ENCODE measurements around the gene ARRB1. TPM values are rescaled to one million over a fixed set of nuclear protein-coding genes. Genes with fewer than 3 reads are reported as not detected.

ARRB1 gene
- total RNA-seq, 3 donors from 2014 or later, result 16.7 to 25.1 (median 18.8) TPM

- ATAC-seq, result no peak
- Mint-ChIP-seq H3K27me3 (ENCODE audit: low read depth) (no peaks in the 10 kb centered on the region), H3K4me3 (peak overlapping the region; percentile 84), H3K9me3 (no peaks in the 10 kb centered on the region), H3K4me1 (ENCODE audit: low read depth) (peaks cover 54% of the 10 kb centered on the region), H3K36me3 (ENCODE audit: insufficient read depth) (no peaks in the 10 kb centered on the region)
- DNase-seq, result no peak
Measured at GRCh38 chr11:75352588-75353206, 1.2 kb upstream of the ARRB1 start.

GRCh38 chr11:75351791-75352587, 528 bp upstream of the ARRB1 start:
- no peaks in the 10 kb centered on the region for H3K9me3 Mint-ChIP-seq
- ATAC-seq (peak; percentile 76 to 78), DNase-seq (peak; percentile 37)
- no peaks in the 10 kb centered on the region for H3K27me3 Mint-ChIP-seq (ENCODE audit: low read depth)
- H3K4me1 Mint-ChIP-seq (ENCODE audit: low read depth), result peaks cover 58% of the 10 kb centered on the region
- no peaks in the 10 kb centered on the region for H3K36me3 Mint-ChIP-seq (ENCODE audit: insufficient read depth)
- peak overlapping the region; percentile 84 for H3K4me3 Mint-ChIP-seq

- peak overlapping the region; percentile 83 for H3K4me3 Mint-ChIP-seq
- H3K36me3 Mint-ChIP-seq (ENCODE audit: insufficient read depth), result no peaks in the 10 kb centered on the region
- no peaks in the 10 kb centered on the region for H3K9me3 Mint-ChIP-seq
- no peaks in the 10 kb centered on the region for H3K27me3 Mint-ChIP-seq (ENCODE audit: low read depth)
- peak; percentile 31 to 42 for ATAC-seq
- H3K4me1 Mint-ChIP-seq (ENCODE audit: low read depth), result peaks cover 67% of the 10 kb centered on the region
- DNase-seq, result peak; percentile 24
Measured at GRCh38 chr11:75350743-75351540, 519 bp downstream of the ARRB1 start.

GRCh38 chr11:75350122-75350742, 1.2 kb downstream of the ARRB1 start:
- H3K36me3 Mint-ChIP-seq (ENCODE audit: insufficient read depth), result no peaks in the 10 kb centered on the region
- H3K9me3 Mint-ChIP-seq, result no peaks in the 10 kb centered on the region
- peak overlapping the region; percentile 83 for H3K4me3 Mint-ChIP-seq
- H3K4me1 Mint-ChIP-seq (ENCODE audit: low read depth), result peaks cover 69% of the 10 kb centered on the region
- H3K27me3 Mint-ChIP-seq (ENCODE audit: low read depth), result no peaks in the 10 kb centered on the region
- ATAC-seq (no peak), DNase-seq (no peak)

GRCh38 chr11:75349521-75350116, 1.8 kb downstream of the ARRB1 start:
- Mint-ChIP-seq H3K9me3 (no peaks in the 10 kb centered on the region), H3K4me3 (peak overlapping the region; percentile 83), H3K4me1 (ENCODE audit: low read depth) (peaks cover 75% of the 10 kb centered on the region), H3K27me3 (ENCODE audit: low read depth) (no peaks in the 10 kb centered on the region), H3K36me3 (ENCODE audit: insufficient read depth) (no peaks in the 10 kb centered on the region)
- DNase-seq (no peak), ATAC-seq (no peak)

- H3K27me3 Mint-ChIP-seq (ENCODE audit: low read depth), result no peaks in the 10 kb centered on the region
Measured at GRCh38 chr11:75347781-75348566, 3.5 kb downstream of the ARRB1 start.

GRCh38 chr11:75346912-75347647, 4.4 kb downstream of the ARRB1 start:
- DNase-seq (no peak), ATAC-seq (no peak)
- H3K4me3 Mint-ChIP-seq, result no peak overlapping the region
- no peaks in the 10 kb centered on the region for H3K27me3 Mint-ChIP-seq (ENCODE audit: low read depth)
- H3K4me1 Mint-ChIP-seq (ENCODE audit: low read depth), result peaks cover 87% of the 10 kb centered on the region
- no peaks in the 10 kb centered on the region for H3K9me3 Mint-ChIP-seq
- no peaks in the 10 kb centered on the region for H3K36me3 Mint-ChIP-seq (ENCODE audit: insufficient read depth)

More at GRCh38 chr11:75347781-75348566, 3.5 kb downstream of the ARRB1 start:
- Mint-ChIP-seq H3K4me3 (no peak overlapping the region), H3K9me3 (no peaks in the 10 kb centered on the region), H3K4me1 (ENCODE audit: low read depth) (peaks cover 86% of the 10 kb centered on the region), H3K36me3 (ENCODE audit: insufficient read depth) (no peaks in the 10 kb centered on the region)
- no peak for DNase-seq
- ATAC-seq, result no peak

- Mint-ChIP-seq H3K36me3 (ENCODE audit: insufficient read depth) (no peaks in the 10 kb centered on the region), H3K4me1 (ENCODE audit: low read depth) (peaks cover 92% of the 10 kb centered on the region), H3K4me3 (no peak overlapping the region), H3K27me3 (ENCODE audit: low read depth) (no peaks in the 10 kb centered on the region), H3K9me3 (no peaks in the 10 kb centered on the region)
- ATAC-seq (no peak), DNase-seq (no peak)
Measured at GRCh38 chr11:75346296-75346695, 5.2 kb downstream of the ARRB1 start.

- H3K4me1 Mint-ChIP-seq (ENCODE audit: low read depth), result peaks cover 93% of the 10 kb centered on the region
- H3K4me3 Mint-ChIP-seq, result no peak overlapping the region
- H3K27me3 Mint-ChIP-seq (ENCODE audit: low read depth), result no peaks in the 10 kb centered on the region
- DNase-seq (no peak), ATAC-seq (no peak)
- no peaks in the 10 kb centered on the region for H3K36me3 Mint-ChIP-seq (ENCODE audit: insufficient read depth)
- no peaks in the 10 kb centered on the region for H3K9me3 Mint-ChIP-seq
Measured at GRCh38 chr11:75345455-75346160, 5.9 kb downstream of the ARRB1 start.

- H3K27me3 Mint-ChIP-seq (ENCODE audit: low read depth), result no peaks in the 10 kb centered on the region
- no peaks in the 10 kb centered on the region for H3K9me3 Mint-ChIP-seq
- H3K36me3 Mint-ChIP-seq (ENCODE audit: insufficient read depth), result no peaks in the 10 kb centered on the region
- H3K4me1 Mint-ChIP-seq (ENCODE audit: low read depth), result peaks cover 95% of the 10 kb centered on the region
- ATAC-seq (peak in 1 of 2 donors; percentile 10), DNase-seq (no peak)
- no peak overlapping the region for H3K4me3 Mint-ChIP-seq
Measured at GRCh38 chr11:75344761-75345454, 6.6 kb downstream of the ARRB1 start.

GRCh38 chr11:75344186-75344585, 7.3 kb downstream of the ARRB1 start:
- no peak for ATAC-seq
- Mint-ChIP-seq H3K27me3 (ENCODE audit: low read depth) (no peaks in the 10 kb centered on the region), H3K9me3 (no peaks in the 10 kb centered on the region), H3K36me3 (ENCODE audit: insufficient read depth) (no peaks in the 10 kb centered on the region), H3K4me1 (ENCODE audit: low read depth) (peaks cover 96% of the 10 kb centered on the region), H3K4me3 (no peak overlapping the region)
- DNase-seq, result no peak

Data from activated T-cell treated with anti-CD3 and anti-CD28 coated beads, Interleukin-2, amount 50 U/mL, for 4 hours (primary cell).